Right forelimb (tissue), 1 donor: Measurements from ENCODE around the gene FHIT.
"Not testable (repeated sequence)": the region's sequence is repeated elsewhere in the genome, so short reads cannot be mapped to it uniquely, and the experiment has no call there.

ENCODE experiments used
- DNase-seq: peaks from one replicate; pipeline ENCODE4 v3.0.0-alpha.2; 2018

The FHIT gene

DNA sequence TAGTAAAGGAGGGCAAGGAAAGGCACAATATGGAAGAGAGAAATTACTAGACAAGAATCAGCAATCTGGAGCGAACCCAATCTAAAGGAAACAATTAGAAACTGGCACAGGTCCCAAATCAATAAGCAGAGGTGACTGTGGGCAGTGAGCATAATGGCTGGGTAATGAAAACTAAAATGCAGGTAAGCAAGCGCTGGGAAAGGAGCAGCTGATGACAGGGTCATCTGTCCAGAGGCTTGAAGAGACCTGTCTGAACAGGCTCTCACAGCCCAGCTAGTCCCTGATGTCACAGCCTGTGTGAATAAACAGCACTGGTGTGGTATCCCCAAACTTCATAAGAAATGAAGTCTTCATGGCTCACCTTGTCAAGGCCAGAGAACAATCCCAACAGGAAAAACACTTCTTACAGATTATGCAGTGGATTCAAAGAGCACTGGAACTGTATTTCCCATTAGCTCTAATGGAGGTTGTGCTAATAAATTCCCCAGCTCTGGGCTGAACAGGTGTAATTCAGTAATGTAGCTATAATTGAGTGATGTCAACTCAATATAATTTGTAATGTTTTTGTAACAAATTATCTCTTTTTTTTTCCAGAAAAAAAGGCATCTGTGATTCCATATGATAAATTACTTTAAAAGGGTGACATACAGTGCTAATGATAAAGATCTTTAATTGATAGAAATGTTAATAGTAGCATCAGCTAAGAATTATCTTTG lies 197.3 kb downstream of the FHIT start:
- DNase-seq = no peak

DNA sequence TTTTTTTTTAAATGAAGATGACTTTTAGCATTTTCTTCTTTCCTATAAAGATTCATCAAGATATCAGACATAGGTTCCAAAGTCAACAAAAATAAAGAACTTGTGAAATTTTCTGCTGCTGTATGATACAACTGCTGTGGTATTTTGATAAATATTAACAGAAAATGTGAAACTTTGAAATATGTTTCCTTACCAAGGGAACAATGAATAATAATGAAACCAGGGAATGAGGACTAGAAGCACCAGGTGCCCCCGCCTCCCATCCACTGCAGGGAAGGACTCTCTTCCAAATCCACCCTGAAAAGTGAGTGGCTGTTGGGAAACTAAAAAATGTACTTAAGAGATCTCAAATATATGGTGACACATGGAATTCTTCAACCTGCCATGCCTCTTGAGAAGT lies 198.4 kb downstream of the FHIT start:
- no peak for DNase-seq

DNA sequence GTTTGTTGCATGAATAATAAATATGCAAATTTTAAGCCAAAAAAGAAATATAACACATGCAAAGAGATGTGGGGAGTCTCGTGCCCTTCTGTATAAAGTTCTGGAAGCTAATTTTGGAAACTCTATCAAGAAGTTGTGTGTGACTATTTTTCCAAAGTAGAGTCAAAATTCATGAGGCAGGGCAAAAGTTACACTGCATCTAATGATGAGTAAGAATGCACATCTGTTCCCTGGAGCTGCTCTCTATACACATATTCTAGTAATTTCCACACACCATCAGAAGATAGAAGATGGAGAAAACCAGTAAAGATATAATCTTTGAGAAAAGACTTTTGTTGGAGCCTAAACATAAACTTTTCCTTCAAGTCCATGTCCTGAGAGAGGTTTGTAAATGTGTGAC lies 199.6 kb downstream of the FHIT start:
- no peak for DNase-seq

DNA sequence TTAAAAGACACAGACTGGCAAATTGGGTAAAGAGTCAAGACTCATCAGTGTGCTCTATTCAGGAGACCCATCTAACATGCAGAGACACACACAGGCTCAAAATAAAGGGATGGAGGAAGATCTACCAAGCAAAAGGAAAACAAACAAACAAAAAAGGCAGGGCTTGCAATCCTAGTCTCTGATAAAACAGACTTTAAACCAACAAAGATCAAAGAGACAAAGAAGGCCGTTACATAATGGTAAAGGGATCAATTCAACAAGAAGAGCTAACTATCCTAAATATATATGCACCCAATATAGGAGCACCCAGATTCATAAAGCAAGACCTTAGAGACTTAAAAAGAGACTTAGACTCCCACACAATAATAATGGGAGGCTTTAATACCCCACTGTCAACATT lies 206.1 kb downstream of the FHIT start:
- DNase-seq = not testable (repeated sequence)

DNA sequence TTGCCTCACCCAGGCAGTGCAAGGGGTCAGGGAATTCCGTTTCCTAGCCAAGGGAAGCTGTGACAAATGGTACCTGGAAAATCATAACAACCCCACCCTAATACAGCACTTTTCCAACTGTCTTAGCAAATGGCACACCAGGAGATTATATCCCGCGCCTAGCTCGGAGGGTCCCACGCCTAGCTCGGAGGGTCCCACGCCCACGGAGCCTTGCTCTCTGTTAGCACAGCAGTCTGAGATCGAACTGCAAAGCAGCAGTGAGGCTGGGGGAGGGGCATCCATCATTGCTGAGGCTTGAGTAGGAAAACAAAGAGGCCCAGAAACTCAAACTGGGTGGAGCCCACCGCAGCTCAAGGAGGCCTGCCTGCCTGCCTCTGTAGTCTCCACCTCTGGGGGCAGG lies 208.1 kb downstream of the FHIT start:
- no peak for DNase-seq

DNA sequence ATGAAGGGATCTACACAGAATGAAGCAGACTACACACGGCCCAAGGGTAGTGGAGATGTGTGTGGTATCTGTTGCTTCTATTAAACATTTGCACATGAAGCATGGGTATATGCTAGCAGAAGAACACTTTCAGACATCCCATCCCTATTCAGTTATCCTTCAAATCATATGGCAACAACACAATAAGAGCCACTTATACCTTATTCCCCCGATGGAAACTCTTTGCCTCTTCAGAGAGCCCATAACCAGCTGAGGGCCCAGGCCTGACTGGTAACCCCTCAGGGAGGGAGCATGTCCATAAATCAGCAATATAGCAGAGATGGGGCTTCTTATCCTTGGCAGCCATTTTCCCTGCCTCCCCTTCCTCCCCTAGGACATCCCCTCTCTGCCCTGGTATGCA lies 210.6 kb downstream of the FHIT start:
- DNase-seq = no peak

DNA sequence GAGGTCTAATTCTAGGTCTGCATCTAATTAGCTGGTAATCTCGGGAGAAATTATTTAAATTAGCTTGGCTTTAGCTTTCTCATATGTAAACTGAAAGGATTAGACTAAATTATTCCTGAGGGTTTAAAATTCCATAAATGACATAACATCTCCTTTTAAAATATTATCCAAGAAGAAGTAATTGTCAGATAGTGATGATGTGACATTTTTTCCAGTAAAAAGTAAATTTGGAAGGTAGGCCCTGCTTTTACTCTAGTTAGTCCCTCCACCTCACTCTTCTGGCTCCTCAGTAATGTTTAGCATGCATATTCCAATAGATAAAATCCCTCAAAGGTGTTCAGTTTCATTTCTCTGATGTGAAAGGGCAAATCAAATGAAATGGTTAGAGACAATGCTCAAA lies 215.7 kb downstream of the FHIT start:
- DNase-seq = no peak

DNA sequence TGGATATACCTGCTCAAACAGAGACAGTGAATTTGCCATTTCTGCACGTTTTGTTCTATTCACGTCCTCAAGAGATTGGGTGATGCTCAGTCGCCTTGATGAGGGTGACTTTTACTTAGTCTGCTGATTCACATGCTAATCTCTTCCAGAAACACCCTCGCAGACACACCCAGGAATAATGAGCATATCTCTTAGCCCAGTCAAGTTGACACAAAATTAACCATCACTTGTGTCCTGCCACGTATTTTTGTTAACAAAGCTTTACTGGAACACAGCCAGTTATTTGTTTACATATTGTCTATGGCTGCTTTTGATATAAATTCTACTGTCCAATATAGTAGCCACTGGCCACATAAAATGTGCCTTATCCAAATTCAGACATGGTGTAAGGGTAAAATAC lies 218.3 kb downstream of the FHIT start:
- DNase-seq = no peak

DNA sequence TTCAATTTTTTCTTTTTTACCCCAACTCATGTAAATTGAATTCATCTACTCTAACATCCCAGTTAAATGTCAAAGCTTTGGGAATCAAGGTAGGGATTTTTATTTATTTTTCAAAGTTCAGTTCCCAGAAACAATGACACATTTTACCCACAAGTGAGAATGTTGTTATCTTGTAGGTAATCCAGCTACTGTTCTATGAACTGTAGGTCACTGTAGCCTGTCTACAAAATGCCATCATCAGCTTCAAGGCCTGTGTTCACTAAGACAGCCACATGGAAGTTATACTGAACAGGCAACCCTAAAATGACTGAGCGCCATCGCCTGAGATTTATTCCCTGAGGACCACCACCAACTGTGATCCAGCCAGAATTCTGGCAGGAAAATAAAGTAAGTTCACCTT lies 219.7 kb downstream of the FHIT start:
- DNase-seq = no peak

DNA sequence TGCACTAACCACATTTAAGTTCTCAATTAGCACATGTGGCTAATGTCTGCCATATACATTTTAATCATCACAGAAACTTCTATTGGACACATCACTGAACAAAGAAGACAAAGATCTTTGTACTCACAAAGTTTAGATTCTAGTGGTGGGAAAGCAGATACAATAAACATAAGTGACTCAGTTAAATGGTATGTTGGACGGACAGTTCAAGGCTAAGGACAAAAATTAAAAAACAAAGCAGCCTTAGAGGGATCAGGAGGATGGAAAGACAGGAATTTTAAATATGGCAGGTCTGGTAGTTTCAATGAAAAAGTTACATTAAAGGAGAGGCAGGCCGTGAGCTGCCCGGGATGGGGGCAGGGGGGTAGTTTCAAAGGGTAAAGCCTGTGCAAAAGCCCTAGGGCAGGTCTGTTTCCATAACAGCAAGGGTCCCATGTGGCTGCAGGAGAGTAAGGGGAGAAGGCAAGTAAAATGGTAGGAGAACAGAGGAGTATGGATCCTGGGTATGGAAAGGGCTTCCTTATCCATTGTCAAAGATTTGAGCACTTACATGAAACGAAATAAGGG lies 220.7 kb downstream of the FHIT start:
- DNase-seq = no peak

DNA sequence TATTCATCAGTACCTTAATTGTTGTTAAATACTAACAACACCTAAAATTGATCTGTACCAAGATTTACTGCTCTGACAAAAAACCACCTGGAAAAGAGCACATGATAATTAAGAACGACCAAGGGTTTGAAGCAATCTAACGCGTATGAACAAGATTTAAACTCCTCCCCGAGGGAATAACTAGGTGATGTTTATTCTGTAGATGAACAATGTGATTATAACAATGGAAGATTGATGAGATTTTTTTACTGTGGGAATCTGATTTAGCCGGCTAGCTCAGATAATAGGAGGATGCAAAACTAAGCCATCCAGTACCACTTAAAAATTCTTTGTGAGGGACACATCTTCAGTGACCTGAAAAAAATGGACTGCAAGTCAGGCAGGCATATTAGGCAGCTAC lies 222.1 kb downstream of the FHIT start:
- DNase-seq = no peak

DNA sequence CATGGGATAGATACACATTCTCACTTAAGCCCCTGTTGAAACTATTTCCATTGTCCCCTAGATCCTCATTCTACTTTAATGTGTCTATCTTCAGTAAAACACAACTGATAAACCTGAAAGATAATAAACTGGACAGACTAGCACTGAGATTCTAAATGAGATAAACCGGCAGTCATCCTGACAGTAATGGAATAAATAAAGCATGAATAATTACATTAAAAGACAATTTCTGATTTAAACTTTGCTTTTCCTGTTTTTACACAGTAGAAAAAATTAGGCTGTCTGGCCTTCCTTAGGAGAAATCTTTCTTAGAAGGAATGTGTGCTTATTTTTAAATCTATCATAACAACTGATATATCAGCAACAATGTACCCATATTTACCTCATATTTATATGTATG lies 232.4 kb downstream of the FHIT start:
- no peak for DNase-seq

DNA sequence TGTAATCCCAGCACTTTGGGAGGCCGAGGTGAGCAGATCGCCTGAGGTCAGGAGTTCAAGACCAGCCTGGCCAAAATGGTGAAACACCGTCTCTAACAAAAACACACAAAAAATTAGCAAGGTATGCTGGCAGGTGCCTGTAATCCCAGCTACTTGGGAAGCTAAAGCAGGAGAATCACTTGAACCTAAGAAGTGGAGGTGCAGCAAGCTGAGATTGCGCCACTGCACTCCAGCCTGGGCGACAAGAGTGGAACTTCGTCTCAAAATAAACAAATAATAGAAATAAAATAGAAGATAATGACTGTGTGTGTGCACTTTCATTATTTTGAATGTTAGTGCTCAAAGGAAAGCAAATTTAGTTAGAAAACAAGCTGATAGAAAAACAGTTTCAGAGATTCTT lies 234.2 kb downstream of the FHIT start:
- DNase-seq = not testable (repeated sequence)

DNA sequence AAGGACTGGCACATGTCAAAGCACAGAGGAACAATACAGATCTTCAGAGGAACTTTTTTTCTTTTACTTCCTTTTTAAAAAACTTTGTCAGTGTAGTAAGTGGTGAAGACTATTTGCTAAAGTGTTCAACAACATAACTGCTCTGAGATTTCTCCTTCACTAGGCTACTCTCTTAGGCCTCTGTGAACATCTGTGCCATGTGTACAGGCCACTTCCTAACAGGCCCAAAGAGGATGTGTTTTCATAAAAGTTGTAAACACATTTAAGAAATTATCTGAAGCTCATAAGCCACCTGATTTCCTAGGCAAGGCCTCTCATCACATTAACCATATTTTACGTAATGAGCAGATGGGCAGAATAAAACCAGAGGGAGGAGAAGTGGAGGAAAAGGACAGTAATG lies 235.4 kb downstream of the FHIT start:
- no peak for DNase-seq

DNA sequence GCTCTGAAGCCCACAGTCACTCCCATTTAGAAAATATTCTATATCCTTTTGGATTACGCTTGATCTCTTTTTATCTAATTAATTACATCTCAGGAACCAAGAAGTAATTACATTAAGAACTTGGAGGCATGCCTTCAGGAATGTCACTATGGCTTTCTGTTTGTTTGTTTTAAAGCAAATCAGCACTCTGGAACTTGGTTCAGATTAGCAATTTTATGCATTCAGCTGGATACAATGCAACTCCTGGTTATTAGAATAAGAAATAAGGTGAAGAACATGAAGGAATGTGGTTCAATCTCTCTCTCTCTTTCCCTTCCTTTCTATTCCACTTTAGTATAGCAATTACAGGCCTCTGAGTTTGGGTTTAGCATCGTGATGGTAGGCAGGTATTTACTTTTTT lies 235.8 kb downstream of the FHIT start:
- no peak for DNase-seq

DNA sequence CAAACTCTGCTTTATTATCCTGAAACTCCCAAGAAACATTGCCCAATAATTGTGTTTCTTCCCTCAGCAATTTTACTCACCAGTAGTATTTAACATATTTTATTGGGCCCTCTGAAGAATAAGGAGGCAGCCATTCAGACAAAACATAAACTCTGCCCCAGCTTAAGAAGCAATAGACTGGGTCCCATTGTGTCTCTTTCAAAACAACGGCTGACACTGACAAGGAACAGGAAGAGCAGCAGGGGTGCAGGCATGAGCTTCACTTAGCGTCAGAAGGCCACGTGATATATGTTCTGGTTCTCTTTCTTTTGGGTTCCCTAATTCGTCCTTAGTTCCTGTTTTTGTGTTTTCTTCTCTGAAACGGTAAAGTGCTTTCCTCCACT lies 242.3 kb downstream of the FHIT start:
- DNase-seq = no peak

DNA sequence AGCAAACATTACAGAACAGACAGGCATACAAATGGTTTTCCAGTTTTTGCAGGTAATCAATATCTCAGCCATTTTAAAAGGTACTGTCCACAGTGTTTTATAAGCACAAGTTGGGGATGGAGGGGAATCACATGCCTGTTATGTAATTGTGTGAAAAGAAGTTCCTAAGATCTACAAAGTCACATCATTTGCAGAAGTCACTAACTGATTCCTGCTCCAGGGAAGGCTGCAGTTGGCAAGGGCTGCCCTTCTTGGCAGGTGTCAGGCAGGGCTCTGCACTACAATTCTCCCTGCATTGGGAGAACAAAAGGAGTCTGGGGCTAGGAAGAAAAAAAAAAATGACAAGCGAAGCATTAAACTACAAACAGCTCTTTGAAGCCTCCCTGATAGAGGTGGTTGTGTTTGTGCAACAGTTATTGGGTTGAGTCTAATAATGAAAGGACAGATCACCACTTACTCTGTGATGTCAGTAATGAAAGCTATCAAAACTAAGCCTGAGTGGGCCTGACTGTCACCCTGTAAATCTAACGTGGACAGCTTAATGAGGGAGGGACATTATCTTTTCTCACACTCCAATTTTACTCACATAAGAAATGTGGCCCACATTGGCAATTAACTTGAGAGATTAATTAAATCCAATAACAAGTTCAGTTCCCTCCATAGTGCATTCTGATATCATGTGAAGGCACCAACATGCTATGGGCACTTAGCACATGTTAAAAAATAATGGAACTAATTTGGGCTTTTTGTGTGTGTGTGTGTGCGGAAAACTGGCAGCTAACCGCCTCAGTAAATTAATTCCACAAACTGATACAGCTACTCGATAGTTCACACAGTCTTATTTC lies 242.9 kb downstream of the FHIT start:
- DNase-seq = no peak

DNA sequence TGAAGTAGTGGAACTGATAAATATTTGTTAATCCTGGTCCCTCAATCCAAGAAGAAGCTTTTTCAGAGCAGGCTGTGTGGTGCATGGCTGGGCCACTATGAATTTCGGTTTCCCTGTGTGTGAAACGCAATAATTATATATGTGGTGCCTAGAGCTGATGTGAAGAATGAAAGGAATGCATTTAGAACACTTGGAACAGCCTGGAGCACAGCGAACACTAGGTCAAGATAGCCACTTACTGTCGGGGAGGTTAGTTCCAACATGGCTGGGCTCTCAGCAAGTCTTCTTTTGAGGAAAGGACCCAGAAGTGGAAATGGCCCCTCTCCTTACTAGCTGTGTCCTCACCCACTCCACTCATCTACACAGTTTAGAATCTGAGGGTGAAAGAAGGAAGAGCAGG lies 245.7 kb downstream of the FHIT start:
- DNase-seq = no peak

DNA sequence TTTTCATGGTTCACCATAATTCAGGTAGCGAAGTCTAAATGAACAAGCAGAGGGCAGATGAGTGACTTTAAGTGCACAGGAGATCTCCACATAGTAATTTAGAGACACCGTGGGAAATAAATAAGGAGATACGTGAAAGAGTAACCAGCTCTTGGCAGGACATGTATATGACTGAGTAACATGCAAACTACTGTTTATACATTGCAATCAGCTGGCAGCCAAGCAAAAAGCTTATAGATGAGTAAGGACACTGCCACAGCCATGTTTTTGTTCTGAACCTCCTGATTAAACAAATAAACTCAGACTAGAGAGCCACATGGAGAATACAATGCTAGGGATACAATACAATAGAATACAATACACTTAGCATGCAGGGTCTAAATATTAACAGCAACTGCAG lies 252.4 kb downstream of the FHIT start:
- no peak for DNase-seq

DNA sequence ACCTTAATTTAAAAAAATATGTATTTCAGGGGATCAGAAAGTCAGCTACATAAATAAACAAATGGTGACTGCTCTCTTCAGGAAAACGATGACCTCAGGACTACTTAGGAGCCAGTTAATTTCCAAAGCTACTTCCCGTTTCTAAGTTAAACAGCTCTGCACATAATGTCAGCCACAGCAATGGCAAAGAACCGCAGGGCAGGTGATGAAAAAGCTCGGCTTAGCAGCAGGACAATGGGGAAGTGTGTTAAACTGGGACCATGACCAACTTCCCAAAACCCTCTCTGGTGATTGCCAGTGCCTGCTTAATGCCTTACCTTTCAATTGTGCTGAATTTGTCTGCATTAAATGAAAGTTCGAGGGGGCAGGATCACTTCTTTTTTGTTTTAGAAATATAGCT lies 258.9 kb downstream of the FHIT start:
- DNase-seq = no peak

DNA sequence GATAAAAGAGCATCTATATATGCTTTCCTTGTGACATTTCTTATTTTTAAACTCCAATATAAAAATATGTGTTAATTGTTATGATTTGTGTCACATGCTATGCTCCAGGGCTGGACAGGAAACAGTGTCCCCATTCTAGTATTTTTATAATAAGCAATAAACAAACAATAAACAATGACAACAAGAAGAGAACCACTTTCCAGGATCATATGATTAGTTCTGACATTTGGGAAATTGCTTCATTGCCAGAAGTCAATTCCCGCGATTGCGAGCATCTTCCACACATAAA lies 260.9 kb downstream of the FHIT start:
- no peak for DNase-seq

DNA sequence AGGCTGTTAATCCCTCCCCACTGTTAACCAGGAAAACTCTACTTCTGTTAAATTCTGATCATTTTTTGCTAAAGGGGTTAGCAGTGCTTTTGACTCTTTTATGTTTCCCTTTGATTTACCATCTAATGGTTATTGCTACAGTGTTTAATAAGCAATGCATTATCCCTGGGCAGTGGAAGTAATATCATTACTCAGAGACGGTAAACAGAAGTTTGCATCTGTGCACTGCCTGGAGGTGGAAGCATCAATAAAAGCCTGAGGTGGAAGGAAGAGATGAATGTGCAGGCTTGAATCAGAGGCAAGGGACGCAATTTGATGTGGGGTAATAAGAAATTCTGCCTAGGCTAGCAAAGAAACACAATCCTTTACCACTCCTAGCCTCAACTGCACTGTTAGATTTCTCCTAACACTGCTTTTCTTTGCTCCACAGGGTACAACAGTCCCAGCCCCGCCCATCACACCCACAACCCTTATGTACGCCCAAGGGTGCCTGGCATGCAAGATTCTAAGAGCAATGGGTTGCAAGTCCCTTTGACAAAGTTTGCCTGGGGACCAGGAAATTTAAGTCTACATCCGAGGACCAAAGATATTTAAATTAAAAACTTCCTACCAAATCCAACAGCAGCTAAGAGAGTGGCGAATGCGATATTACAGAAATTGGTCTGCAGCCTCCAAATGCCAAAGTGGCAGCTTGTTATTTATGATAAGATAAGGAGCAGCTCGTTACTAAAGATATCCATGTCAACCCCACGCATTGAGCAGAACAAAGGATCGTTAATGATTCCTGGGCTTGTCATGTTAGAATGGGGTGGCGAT lies 261.4 kb downstream of the FHIT start:
- no peak for DNase-seq

DNA sequence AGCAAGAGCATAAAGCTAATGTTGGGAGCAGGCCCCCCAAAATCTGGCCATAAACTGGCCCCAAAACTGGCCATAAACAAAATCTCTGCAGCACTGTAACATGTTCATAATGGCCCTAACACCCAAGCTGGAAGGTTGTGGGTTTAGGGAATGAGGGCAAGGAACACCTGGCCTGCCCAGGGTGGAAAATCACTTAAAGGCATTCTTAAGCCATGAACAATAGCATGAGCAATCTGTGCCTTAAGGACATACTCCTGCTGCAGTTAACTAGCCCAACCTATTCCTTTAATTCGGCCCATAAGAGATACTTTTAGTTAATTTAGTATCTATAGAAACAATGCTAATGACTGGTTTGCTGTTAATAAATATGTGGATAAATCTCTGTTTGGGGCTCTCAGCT lies 264.1 kb downstream of the FHIT start:
- not testable (repeated sequence) for DNase-seq

DNA sequence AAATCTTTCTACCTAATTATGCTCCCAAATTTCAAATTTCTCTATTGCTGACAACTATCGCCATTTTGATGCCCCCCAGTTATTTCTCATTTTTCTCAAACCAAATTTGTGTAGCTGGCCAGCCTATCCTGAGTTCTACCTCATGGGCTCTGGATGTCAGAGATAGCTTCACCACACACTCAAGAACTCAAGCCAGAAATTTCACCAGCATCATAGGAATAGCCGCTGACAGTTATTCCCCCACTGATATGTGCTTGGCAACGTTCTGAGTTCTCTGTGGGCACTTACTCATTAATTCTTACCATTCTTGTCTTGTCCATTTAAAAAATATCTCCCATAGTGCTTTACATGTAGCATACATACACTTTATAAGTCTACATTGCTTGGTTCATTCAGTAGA lies 264.7 kb downstream of the FHIT start:
- DNase-seq = no peak
